SKM-1 (cell line): ENCODE results near the gene S100A6.
A peak's percentile ranks its signal among the peaks of the same experiment; 100 is the strongest.

Experiments
- DNase-seq: peaks from one replicate; lab custom pipeline; 2025; ENCODE audit not compliant: unreplicated experiment; lab: John Stamatoyannopoulos, UW

Gene S100A6

DNA sequence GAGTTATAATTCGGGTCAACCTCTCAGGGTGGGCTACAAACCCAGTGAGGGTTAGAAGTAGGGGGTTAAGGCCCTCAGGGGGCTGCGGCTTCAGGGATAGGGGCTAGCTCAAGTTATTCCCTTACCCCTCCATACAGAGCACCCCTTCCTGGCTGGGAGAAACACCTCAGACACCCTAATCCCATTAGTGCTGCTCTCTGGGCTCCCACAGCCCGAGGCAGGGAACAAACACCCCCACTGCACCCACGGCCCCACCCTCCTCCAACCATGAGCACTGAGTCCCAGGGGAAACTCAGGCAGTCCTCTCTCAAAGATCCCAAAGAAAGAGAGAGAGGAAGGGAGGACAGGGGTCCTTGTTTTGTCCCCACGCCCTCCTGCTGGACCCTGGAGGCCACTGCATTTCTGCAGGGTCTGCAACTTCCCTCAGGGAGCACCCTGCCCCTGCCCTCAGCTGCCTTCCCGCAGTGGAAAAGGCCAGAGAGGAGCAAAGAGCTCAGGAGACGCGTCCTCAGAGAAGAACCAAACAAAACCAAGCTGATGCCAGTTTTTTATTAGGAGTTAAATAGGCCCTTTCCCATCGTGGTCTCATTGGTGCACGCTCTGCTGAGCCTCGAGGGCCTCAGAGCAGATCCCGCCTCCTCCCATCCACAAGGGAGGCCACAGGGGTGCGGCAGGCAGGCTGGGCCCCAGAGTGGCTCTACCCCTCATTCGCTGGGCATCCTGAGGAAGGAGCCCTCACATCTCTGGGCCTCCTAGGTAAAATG is 11.2 kb upstream of the S100A6 start:
- DNase-seq, result no peak

DNA sequence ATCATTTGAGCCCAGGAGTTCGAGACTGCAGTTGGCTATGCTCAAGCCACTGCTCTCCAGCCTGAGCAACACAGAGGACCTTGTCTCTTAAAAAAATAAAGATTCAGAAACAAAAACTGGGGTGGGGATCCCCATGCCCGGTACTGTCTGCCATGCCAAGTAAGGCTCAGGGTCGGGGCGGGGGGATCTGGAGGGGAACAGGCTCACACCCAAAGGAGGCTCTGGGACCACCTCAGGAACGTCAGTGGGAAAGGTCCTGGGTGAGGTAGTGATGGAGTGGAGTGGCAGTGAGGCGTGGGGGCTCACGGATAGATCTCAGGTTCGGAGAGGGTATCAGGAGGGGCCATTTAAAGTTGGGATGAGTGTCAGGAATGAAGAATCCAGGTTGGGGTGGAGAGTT is 10.6 kb upstream of the S100A6 start:
- no peak for DNase-seq

DNA sequence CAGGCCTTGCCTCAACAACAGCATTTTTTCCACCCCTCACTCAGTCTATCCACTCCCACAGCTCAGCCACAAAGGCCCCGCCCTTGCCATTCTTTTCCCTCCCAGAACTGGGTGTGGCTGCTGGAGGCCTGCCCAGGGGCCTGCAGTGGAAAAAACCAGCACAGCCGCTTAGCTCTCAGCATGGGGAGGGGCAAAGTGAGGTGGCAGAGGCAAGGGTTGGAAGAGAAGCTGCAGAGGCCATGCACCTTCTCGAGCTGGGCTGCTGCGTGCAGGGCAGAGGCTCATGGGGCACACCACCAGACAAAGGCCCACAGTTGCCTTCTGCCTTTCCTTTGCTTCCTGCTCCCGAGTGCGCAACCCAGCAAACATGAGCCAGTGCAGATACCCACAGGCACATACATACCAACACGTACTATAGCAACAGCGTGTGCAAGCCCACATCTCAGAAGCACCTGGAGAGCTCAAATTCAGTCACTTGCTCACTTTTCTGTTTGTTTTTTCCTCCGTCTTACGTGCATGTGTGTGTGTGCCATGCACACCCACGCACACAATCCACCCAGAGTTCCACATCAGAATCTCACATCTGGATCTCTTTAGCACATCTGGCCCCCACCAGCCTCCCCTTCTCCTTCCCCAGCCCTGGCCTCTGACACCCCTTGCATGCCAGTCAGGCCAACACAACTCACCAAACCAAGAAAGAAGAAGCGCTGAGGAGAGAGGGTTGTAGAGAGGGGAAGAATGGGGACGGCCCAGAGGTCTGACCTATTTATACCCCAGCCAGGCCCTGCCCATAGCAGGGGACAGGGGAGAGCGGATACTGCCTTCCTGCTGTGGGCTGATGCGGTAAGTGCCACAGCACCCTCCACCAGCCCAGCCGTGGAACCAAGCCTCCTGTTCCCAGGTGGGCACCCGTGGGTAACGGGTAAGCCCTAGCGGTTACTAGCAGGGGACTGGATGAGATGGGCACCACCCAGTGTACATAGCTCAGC is 9.6 kb upstream of the S100A6 start, which contains the start of gene S100A4:
TSS of gene S100A4 (minus strand) at position 740 of the 989 bp plus-strand sequence. CDS start 1,012 bp downstream, outside the sequence.
- DNase-seq, result peak; percentile 98

DNA sequence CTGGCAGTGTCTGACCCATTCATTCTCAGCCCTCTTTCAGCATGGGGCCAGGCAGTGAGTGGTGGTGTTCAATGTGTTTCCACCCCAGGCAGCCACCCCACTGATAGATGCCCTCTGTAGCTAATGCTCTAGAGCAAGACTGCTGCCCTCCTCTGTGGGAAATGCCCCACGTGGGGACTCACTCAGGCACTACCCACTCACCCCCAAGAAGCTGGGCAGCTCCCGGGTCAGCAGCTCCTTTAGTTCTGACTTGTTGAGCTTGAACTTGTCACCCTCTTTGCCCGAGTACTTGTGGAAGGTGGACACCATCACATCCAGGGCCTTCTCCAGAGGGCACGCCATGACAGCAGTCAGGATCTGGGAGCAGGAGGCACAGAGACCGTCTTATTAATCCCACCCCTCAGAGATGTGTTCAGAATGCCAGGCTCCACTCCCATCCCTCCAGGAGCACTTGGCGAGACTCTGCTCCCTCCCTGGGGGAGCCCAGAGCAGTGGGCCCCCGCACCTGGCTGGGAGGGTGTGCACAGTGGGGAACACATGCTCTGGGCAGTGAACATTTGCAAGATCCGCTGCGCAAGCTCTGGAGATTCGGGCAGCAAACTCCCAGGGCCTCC is 8.8 kb upstream of the S100A6 start:
- no peak for DNase-seq

DNA sequence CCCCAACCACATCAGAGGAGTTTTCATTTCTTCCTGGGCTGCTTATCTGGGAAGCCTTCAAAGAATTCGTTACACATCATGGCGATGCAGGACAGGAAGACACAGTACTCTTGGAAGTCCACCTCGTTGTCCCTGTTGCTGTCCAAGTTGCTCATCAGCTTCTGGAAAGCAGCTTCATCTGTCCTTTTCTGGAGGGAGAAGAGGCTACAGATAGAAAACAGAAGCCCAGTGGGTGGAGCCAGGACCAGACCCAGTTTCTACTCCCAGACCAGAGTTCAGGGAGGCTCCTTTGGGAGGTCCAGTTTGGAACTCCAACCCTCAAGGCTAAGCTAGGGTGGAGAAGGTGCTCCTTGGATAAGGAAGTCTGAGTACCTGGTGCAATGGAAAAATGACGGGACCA is 7.9 kb upstream of the S100A6 start:
- DNase-seq, result no peak

DNA sequence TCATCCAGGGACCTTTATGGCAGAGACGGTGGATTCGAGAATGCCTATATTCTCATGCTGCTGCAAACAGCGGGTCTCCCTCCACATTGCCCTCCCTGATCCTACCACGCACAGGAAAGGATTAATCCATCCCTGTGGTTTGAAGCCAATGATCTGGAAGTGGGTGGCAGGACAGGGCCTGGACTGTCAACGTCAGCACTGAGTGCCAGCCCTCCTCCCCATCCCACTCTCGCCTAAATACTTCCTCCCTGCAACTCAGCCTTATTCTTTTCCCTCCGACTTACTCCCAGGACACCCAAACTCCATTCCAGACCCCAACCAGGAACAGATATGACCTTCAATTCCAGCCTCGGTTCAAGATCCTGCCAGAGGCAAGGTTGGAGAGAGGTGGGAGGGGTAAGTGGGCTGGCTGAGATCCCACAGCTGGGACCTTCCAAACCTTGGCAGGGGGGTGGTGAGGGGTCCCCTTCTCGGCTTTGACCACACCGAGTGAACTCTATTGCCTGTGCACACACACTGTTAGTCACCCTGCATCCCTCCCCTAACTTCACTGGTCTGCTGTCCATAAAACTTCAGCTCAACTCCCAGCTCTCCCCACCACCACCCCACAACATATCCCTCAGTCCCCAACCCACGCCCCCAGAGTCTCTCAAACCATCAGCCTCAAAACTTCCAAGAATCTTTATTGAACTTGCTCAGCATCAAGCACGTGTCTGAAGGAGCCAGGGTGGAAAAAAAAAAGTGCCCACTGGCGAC is 7.3 kb upstream of the S100A6 start:
- DNase-seq, result no peak

DNA sequence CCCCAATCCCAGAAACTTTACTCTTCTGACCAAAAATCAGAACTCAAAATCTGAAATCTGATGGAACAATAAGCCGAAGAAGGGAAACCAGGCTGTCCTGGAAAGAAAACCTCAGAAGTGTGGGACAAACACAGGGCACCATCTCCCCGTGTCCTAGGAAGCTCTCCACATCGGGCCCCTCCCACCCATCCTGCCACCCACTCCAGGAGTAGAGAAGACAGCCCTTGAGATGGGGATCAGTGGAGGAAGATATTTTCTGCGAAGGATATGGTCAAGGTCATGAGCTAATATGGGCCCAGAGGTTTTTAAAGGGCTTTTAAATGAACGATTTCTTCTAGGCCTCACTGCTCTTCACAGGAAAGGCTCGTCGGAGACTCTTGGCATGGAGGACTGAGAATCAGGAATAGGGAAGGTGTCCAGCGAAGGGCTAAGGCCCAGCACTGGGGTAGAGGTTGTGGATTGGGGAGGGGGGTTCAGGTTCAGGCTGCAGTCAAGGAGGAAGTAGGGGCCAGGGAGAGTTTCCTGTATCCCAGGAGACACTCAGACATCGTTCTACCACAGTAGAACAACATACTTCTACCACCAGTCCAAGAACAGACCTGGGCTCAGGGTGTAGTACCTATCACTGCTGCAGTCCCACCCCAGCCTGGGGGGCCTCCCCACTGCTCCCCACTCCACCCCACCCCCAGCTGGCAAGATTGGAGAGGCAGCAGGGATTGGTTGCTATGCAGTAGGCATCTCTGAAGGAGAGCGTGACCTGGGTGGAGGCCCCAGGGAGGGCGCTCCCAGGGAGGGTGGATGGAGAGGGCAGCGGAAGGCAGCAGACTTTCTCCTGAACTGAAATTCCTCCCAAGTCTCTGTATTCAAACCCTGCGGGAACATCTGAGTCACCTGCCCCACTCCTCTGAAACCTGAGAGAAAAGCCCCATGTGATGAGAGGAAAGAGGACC is 6.1 kb upstream of the S100A6 start:
- DNase-seq, result no peak

DNA sequence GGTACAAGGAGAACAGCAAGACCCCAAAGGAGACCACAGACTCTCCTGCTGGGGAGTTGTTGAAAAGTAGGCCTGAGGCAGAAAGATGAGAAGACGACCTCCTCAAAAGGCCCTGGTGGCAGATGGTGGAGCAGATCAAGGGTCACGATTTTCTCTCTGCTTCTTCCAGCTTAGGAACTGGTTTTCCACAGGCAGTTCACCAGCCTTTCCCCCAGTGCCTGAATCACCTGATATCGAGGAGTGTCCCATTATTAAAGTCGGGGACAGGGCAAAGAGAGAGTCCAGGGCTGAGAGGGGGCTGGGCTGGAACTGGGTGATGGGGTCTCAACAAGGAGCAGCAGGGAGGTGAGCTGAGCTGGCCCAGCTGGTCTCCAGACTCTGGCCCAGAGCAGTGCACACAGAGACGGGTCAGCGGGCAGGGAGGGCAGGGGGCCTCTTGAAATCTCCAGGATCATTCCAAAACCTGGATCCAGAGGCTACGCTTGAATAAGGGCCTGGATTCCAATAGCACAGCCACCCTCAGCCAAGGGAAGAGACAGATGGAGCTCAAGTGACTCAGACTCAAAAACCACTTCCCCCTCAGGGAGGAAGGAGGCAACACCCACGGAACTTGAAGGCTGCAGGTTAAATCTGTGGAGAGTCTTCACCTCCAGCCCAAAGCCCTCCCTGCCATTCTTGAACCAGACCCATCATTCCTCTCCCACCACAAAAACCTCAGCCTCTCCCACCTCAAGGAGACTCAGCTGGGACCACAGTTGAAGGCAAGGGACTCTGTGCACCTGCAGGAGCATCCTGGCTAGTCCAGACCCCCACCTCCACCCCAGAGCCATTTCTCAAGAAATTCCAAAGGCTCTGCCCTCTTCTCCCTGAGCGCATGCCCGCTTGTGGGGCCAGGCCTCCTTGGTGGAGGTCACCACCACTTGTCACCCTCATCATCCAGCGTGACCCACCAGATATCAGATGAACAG is 4.9 kb upstream of the S100A6 start, which contains the start of gene S100A5:
TSS of gene S100A5 (minus strand) at position 541 of the 968 bp plus-strand sequence. CDS start 743 bp downstream, outside the sequence.
- peak; percentile 93 for DNase-seq

DNA sequence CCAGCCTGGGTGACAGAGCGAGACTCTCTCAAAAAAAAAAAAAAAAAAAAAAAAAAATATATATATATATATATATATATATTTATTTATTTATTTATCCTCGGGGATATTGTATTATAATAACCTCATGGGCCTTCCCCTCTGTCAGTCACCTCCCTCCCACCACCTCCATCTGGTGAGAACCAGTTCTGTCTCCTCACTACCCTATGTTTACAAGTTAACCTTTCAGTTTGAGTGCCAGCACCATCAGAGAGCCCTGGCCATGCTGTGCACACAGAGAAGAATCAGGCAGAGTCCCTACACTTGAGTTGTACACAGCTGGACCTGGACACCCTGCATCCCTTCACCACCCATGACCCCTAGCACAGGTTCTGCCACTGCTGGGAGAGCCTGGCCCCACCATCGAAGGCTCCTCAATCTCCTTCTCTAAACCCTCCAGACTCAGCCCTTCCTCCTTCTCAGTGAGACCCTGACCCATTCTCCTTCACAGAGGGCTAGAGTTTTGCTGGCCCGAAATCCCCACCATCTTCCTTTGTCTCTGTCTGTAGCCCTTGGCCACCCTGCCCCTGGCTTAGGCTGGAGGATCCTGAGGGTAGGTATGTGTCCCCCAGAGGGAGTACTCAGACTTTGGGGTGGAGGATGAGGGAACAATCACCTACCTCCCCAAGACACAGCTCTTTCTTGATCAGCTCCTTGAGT is 3.8 kb upstream of the S100A6 start:
- DNase-seq, result no peak

DNA sequence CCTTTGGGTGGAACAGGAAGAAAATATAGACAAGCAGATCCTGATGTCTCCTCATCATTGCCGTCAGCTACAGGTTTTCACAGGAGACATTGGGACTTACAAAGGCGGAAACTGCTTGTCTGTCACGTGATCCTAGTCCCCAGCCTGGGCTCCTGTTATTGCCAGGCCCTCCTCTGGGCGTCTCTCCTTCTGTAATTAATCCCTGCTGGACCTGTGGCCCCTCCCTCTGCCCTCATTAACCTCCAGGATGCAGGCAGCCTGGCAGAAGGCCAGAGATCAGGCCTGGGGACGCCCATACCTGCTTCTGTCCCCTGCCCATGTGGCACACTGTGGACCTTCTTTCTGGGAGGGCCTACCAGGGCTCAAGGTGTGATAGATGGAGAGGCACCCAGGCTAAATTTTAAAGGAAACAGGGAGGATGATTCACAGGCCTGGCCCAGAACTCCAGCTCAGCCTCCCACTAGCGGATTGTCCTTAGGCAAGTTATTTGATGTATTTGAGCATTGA is 2.6 kb upstream of the S100A6 start:
- DNase-seq, result no peak

DNA sequence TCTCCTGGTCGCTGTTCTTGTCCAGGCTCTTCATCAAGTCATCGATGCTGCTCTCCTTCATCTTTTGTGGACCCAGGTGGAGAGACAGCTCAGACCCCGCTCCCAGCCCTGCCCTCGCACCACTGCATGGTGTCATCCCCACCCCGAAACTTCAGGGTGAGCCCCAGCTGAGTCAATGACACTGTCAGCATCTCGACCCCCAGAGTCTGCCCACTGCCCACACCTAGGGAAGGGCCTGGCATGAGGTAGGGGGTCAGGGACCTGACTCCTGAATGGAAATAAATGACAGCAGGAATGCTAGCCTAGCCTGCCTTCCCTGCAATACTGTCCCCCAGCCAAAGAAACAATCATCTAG is 1.6 kb upstream of the S100A6 start:
- DNase-seq, result no peak

DNA sequence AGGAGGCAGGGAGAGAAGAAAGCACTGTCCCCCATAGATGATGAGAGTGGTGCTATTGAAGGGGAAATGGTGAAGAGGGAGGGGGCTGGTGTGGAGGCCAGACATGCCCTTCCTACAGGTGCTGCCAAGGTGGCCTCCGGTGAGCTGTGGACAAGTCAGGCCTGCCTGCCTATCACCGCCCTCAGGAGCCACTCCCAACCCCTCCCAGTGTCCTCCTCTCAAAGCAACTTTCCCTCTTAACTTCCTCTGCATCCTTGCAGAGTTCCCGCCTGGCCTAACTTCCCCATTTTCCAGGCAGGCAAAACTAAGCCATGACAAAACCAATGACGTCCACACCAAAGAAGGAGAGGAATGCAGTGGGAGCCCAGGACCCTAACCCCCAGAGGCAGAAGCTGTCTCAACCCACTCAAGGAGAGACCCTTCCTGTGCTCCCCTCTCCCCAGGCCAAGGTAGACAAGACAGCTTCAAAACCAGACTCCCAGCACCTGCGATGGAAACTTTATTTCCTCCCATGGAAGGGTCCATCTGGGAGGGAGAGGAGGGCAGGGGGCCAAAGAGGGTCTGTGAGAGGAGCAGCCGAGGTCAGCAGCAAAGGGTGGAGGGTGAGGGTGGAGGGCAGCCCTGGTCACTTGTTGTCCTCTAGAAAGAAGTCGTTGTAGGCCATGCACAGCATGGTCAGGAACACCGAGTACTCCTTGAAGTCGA is 1.0 kb upstream of the S100A6 start:
- no peak for DNase-seq

DNA sequence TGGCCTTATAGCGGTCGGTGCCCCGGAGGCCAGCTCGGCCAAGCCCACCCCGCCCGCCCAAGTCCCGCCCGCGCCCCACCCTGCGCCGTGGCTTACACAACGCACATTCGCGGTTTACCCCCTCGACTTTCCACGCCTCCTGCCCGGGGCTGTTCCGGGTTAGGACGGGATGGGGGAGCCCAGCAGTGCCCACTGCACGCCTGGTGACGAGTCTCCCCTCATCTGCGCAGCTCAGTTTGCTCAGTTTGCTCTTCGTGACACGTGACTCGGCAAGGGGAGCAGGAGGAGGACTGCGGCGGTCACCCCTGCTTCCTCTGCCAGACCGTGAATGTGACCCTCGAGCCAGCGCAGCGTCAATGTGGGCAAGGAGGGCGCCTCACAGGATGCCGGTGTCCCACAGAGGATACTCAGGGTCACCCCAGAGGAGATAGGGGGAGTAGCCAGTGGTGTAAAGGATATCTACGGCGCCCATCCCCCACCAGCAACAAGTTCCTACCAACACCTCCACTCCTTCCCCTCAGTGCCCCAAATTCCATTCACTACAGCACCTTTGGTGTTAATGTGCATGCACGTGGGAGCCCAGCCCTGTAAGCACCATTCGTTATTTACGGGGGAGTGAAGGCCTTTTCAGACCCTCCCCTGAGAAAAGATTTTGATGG is 350 bp upstream of the S100A6 start:
- DNase-seq, result peak; percentile 68

DNA sequence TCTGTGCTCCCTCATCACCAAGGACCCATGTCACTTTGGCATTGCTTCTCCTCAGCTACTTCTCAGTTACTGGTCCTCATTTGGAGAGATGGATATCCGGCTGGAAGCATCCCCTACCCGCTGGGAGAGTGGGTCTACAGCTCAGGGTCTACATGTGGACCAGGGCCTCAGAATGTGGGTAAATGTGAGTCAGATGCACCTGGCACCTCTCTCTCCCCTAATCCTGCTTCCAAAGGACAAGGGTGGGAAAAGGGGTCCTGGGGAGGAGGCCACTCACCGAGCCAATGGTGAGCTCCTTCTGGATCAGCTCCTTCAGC is 908 bp downstream of the S100A6 start:
- DNase-seq, result no peak

DNA sequence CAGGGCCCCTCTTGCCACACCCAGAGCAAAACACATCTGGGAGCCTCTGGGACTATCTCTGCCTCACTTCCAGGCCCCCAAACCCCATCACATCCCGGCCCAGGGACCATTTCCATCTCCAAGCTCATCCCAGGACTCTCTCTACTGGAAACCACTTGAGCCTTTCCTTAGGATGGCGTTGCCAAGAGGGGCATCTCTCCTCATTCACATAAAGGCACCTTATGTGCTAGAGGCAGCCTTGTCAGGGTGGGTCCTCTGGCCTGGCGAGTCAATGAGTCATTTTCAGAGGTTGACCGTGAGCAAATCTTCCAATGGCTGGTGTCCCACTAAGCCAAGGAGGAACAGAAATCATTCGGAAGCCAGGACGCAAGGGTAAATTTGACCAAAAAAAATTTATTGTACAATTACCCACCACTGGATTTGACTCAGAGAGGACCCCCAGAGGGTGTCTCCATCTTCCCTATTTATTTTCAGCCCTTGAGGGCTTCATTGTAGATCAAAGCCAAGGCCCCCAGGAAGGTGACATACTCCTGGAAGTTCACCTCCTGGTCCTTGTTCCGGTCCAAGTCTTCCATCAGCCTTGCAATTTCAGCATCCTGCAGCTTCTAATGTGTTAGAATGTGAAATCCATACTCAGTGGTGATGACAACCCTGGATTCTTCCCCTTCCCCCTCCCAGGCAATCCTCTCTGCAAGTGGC is 1.4 kb downstream of the S100A6 start:
- DNase-seq, result no peak

DNA sequence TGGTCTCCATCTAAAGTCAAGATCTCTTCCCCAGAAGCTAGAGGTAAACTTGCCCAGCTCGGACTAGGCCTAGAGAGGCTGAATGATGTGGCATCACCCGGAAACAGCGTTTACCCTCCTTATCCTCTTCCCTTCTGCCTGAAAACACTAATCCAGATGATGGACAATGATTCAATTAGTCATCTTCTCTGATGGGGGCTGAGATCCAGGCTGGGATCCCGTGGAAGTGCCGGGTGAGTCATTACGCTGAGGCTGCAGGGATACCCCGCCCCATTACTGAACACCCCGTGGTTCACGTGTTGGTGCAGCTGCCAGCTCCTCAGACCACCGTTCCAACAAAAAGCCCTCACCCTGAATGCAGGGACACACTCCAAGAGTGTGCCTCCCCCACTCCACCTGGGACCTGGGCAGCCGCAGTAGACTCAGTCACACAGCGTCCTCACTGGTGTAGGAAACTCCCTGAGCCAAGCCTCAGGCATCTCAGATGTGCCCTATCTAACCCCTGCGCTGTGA is 2.0 kb downstream of the S100A6 start:
- DNase-seq, result no peak
